ENCODE measurements around the gene PSORS1C1. TPM values are rescaled to one million over a fixed set of nuclear protein-coding genes. Genes with fewer than 3 reads are reported as not detected.

The PSORS1C1 gene
- total RNA-seq, 1 donor from 2014 or later: 0.93 TPM

DNA sequence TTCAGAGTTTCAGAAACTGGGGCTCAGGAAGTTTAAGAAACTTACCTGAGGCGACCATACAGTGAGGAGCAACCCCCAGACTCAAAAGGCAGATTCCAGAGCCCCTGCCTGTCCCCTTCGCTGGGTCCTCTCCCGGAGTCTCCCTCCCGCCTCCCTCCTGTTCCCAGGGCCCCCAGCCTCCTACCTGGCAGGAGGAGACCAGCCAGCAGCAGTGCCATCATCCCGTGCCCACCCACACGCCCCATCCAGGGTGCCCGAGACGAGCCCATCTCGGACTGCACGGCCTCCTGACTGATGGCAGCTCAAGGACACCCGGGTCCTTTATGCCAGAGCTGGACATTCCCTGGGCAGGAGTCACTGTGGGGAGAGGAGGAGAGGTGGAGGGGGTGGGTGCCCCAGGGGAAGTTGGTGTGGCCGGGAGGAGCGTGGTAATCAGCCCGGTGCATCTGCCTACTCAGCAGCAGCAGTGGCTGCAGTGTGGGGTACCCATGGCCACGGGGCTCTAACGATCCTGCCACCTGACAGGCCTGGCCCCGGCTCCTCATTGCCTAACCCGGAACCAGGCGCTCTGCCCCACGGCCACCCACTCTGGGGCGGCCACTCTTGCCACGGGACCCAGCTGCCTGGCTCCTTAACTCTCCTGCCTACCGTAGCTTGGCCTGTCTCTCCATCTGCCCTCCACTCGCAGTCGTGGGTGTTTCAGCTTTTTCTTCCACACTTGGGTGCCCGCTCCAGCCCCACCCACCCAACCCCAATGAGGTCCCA is 5.7 kb downstream of the PSORS1C1 start, which contains the start of gene CDSN:
TSS of gene CDSN (minus strand) at position 296 of the 765 bp plus-strand sequence. CDS start at position 269, 27 bp downstream.
- ChIA-PET CTCF (no interaction called here), POLR2A (no interaction called here)
- H3K9me3 Mint-ChIP-seq: no peaks in the 10 kb centered on the region
- no peaks in the 10 kb centered on the region for H3K36me3 Mint-ChIP-seq (ENCODE audit: low read depth)
- TF ChIP-seq, protein P1, sequence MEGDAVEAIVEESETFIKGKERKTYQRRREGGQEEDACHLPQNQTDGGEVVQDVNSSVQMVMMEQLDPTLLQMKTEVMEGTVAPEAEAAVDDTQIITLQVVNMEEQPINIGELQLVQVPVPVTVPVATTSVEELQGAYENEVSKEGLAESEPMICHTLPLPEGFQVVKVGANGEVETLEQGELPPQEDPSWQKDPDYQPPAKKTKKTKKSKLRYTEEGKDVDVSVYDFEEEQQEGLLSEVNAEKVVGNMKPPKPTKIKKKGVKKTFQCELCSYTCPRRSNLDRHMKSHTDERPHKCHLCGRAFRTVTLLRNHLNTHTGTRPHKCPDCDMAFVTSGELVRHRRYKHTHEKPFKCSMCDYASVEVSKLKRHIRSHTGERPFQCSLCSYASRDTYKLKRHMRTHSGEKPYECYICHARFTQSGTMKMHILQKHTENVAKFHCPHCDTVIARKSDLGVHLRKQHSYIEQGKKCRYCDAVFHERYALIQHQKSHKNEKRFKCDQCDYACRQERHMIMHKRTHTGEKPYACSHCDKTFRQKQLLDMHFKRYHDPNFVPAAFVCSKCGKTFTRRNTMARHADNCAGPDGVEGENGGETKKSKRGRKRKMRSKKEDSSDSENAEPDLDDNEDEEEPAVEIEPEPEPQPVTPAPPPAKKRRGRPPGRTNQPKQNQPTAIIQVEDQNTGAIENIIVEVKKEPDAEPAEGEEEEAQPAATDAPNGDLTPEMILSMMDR (IDR thresholded peaks at IDR 0.05): no peak
- intact Hi-C loops (cut with micrococcal nuclease): no loop called here
- ATAC-seq (ENCODE audit: low read depth) (no peak), DNase-seq (no peak)
- H3K4me1 Mint-ChIP-seq: peaks cover 3% of the 10 kb centered on the region
- no peak within 1 kb of the TSS for H3K27ac Mint-ChIP-seq
- H3K4me3 Mint-ChIP-seq: no peak within 1 kb of the TSS
- peaks cover 16% of the 10 kb centered on the region for H3K27me3 Mint-ChIP-seq

DNA sequence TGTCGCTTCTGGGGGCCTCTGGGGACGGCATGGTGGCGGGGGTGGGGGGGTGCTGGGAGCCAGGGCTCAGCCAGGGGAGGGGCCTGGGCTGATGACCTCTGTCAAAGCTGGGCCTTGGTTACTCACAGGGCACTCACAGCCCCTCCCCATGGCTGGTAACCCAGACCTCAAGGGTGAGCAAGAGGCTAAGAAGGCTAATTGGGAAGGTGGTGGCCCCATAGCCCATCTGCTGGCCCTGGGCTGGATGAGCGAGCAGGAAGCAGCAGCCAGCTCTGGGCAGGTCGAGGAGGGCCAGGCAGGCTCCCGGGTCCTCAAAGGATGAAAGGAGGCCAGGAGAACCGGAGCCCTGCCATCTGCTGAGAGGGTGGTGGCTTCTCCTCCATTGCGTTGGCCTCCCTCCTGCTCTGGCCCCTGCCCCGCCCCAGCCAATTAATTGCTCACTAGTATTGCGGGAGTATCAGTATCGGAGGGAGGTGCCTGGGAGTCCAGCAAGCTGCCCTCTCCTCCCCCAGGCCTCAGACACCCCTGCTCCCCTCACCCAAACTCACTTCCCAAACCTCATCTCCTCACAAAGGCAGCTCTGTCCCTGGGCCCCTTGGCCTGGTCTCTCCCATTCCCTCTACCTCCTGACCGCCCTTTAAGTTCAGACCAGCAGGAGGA is 6.7 kb downstream of the PSORS1C1 start:
- ATAC-seq (ENCODE audit: low read depth) (no peak), DNase-seq (no peak)
- ChIA-PET POLR2A (no interaction called here), CTCF (no interaction called here)
- Mint-ChIP-seq H3K27me3 (peaks cover 16% of the 10 kb centered on the region), H3K4me3 (no peak overlapping the region), H3K27ac (no peak overlapping the region), H3K9me3 (no peaks in the 10 kb centered on the region), H3K36me3 (ENCODE audit: low read depth) (no peaks in the 10 kb centered on the region), H3K4me1 (no peaks in the 10 kb centered on the region)
- TF ChIP-seq, protein P1 (IDR thresholded peaks at IDR 0.05): no peak
- intact Hi-C loops (cut with micrococcal nuclease): no loop called here

DNA sequence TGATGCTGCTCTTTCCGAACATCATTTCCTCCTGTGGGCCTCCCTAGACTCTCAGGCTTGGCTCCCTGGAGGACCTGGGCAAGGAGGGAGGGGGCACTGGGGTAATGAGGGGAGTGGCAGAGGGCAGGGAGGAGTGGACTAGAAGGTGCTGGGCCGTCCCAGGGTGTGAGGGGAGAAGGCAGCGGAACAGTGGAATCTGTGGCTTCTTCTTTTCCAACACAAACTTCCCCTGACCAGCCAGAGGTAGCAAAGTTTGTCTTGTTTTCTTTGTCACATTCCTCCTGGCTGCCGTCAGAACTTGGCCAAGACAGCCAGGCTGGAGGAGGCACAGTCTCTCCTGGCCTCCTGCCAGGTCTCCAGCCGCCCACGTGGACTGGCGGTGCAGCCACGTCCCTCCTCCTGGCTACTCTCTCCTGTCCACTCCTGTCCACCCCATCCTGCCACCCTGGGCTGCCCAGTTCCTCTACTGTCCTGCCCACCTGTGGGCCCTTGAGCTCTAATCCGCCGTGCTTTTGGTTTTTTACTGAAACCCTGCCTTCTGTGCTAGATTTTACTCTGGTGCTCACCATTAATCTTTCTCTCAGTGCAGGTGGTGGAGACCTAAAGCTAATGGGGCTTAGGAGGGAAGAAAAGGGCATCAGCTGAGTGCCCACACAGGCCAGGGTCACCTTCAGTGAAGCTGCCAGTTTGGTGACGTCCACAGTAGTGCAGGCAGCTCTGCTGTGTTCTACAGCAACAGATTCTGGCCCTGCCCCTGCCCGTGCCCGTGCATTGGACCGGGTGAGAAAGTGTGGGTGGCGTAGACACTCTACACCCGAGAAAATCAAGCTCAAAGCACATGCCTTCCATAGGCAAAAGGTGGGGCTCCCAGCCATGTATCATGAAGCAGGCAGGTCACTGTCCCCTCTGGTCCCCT is 8.4 kb downstream of the PSORS1C1 start:
- TF ChIP-seq, protein P1 (IDR thresholded peaks at IDR 0.05): no peak
- CTCF ChIA-PET: no interaction called here
- DNase-seq: no peak
- Mint-ChIP-seq H3K9me3 (no peaks in the 10 kb centered on the region), H3K27me3 (peaks cover 18% of the 10 kb centered on the region), H3K27ac (no peak overlapping the region), H3K4me3 (no peak overlapping the region), H3K36me3 (ENCODE audit: low read depth) (no peaks in the 10 kb centered on the region), H3K4me1 (peaks cover 3% of the 10 kb centered on the region)
- no peak for ATAC-seq (ENCODE audit: low read depth)
- POLR2A ChIA-PET: interaction anchor here (0.5 to 0.6 kb wide), 3 partner anchors 64 to 508 kb away, joined by 3 to 7 read pairs (median 7); no protein-coding TSS in a partner anchor
- intact Hi-C loops (cut with micrococcal nuclease): no loop called here

DNA sequence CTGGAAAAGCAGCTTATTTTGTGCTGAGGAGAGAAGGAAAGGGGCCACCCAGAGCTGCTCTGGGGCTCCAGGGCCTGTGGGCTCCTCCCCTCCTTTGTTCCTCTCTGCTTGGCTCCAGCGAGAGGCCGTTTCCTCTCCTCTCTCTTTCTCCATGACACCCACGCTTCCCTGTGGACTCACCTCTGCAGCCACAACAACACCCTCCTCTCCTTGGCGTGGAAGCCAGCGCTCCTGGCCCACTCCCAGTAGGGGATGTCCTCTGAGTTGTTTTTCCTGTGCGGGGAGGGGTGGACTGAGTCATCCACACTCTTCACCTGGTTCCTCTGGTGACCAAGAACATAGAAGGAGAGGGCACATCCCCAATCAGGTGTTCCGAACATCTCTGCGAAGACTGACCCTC is 10.6 kb downstream of the PSORS1C1 start:
- no peaks in the 10 kb centered on the region for H3K9me3 Mint-ChIP-seq
- H3K27me3 Mint-ChIP-seq: peaks cover 22% of the 10 kb centered on the region
- POLR2A ChIA-PET: interaction anchor here (0.5 to 0.6 kb wide), 2 partner anchors 11 to 396 kb away, joined by 3 to 4 read pairs; partner anchors contain the start of gene PSORS1C1
- intact Hi-C loops (cut with micrococcal nuclease): no loop called here
- DNase-seq (no peak), ATAC-seq (ENCODE audit: low read depth) (no peak)
- no peak overlapping the region for H3K4me3 Mint-ChIP-seq
- no peaks in the 10 kb centered on the region for H3K36me3 Mint-ChIP-seq (ENCODE audit: low read depth)
- TF ChIP-seq, protein P1 (IDR thresholded peaks at IDR 0.05): no peak
- CTCF ChIA-PET: no interaction called here
- H3K4me1 Mint-ChIP-seq: peaks cover 5% of the 10 kb centered on the region
- H3K27ac Mint-ChIP-seq: no peak overlapping the region

All from activated B cell treated with CpG ODN at 0.5 μM for 24 hours (primary cell).